IMR-90 (cell line): ENCODE data around the gene PSPC1. TPM values are rescaled to one million over a fixed set of nuclear protein-coding genes. Genes with fewer than 3 reads are reported as not detected.
A peak's percentile ranks its signal among the peaks of the same experiment; 100 is the strongest.

Source experiments
- ATAC-seq: fragments of 200-7000 bp; cut with Tn5 transposase; 2 replicates; pipeline ENCODE4 v1.9.1; 2020; ENCODE audit warnings: low read depth, mild to moderate bottlenecking, moderate library complexity
- BruUV-seq: library from RNA; stranded (reverse); fragments of 400-500 nt; replicated peaks from 2 replicates; lab custom pipeline; 2021; lab: Mats Ljungman, UMichigan
- CTCF ChIA-PET: fragments of 300-600 bp; formaldehyde crosslinking; extraction: SDS; loops from one replicate; lab custom pipeline; 2021; ENCODE audit warnings: antibody characterized with exemption; lab: Yijun Ruan, JAX
- POLR2A ChIA-PET: fragments of 300-600 bp; sonication (Branson Sonifier 250); formaldehyde crosslinking; loops from one replicate; lab custom pipeline; 2022; ENCODE audit warnings: antibody characterized with exemption; ENCODE audit not compliant: unreplicated experiment; lab: Charles Lee
- DNase-seq: peaks from one replicate; pipeline ENCODE4 v3.0.0; 2013
- H2AFZ ChIP-seq: replicated peaks from 2 replicates; pipeline ENCODE3; 2013; ENCODE audit warnings: low read length, mild to moderate bottlenecking; ENCODE audit not compliant: poor library complexity
- H2AK5ac ChIP-seq: 2 replicates; pipeline ENCODE4 v1.6.1; 2013; ENCODE audit warnings: low read depth, low read length, inconsistent platforms
- H2AK9ac ChIP-seq: replicated peaks from 2 replicates; pipeline ENCODE3; 2013; ENCODE audit warnings: mild to moderate bottlenecking, low read depth, low read length, moderate library complexity; ENCODE audit not compliant: poor library complexity
- H2BK120ac ChIP-seq: 2 replicates; pipeline ENCODE4 v1.6.1; 2013; ENCODE audit warnings: low read depth, low read length, inconsistent platforms
- H2BK15ac ChIP-seq: 3 replicates; pipeline ENCODE4 v1.6.1; 2013; ENCODE audit warnings: low read depth, low read length, inconsistent platforms
- H2BK20ac ChIP-seq: 2 replicates; pipeline ENCODE4 v1.6.1; 2013; ENCODE audit warnings: low read depth, mild to moderate bottlenecking, inconsistent platforms, low read length, moderate library complexity
- H2BK5ac ChIP-seq: 2 replicates; pipeline ENCODE4 v1.6.1; 2013; ENCODE audit warnings: mild to moderate bottlenecking, low read depth, low read length, inconsistent platforms; ENCODE audit not compliant: poor library complexity, severe bottlenecking
- H3K14ac ChIP-seq: replicated peaks from 2 replicates; pipeline ENCODE4 v1.6.1; 2013; ENCODE audit warnings: low read depth, low read length, inconsistent platforms
- H3K18ac ChIP-seq: 2 replicates; pipeline ENCODE4 v1.6.1; 2013; ENCODE audit warnings: low read depth, low read length, control low read depth
- H3K23ac ChIP-seq: 2 replicates; pipeline ENCODE4 v1.6.1; 2013; ENCODE audit warnings: low read depth, low read length, inconsistent platforms
- H3K27ac ChIP-seq: 2 replicates; pipeline ENCODE4 v1.5.1; 2013; ENCODE audit warnings: mild to moderate bottlenecking, control low read depth, low read length; ENCODE audit not compliant: insufficient read depth
- H3K27me3 ChIP-seq: 2 replicates; pipeline ENCODE4 v1.6.1; 2013; ENCODE audit warnings: low read length; ENCODE audit not compliant: control insufficient read depth, insufficient read depth
- H3K36me3 ChIP-seq: 2 replicates; pipeline ENCODE4 v1.6.1; 2013; ENCODE audit warnings: low read length, mixed read lengths; ENCODE audit not compliant: control insufficient read depth, insufficient read depth
- H3K4ac ChIP-seq: 2 replicates; pipeline ENCODE4 v1.6.1; 2013; ENCODE audit warnings: low read depth, low read length, inconsistent platforms
- H3K4me1 ChIP-seq: 2 replicates; pipeline ENCODE4 v1.6.1; 2013; ENCODE audit warnings: low read length, mixed read lengths; ENCODE audit not compliant: control insufficient read depth, insufficient read depth
- H3K4me2 ChIP-seq: 2 replicates; pipeline ENCODE4 v1.6.1; 2013; ENCODE audit warnings: low read depth, mild to moderate bottlenecking, control low read depth, low read length, moderate library complexity
- H3K4me3 ChIP-seq: 2 replicates; pipeline ENCODE4 v1.5.1; 2013; ENCODE audit warnings: low read depth, mild to moderate bottlenecking, control low read depth, low read length, moderate library complexity; ENCODE audit not compliant: insufficient read depth
- H3K56ac ChIP-seq: 2 replicates; pipeline ENCODE4 v1.6.1; 2013; ENCODE audit warnings: low read length, inconsistent platforms; ENCODE audit not compliant: insufficient read depth; ENCODE audit errors: extremely low read depth
- H3K79me1 ChIP-seq, 2 experiments: 2 replicates each; pipeline ENCODE4 v1.6.1; 2013; ENCODE audit warnings: low read length in 2 of 2, inconsistent platforms in 1 of 2, low read depth in 1 of 2
- H3K9ac ChIP-seq: 2 replicates; pipeline ENCODE4 v1.6.1; 2013; ENCODE audit warnings: low read depth, low read length, control low read depth
- H3K9me1 ChIP-seq: 2 replicates; pipeline ENCODE4 v1.6.1; 2013; ENCODE audit warnings: low read length, inconsistent platforms; ENCODE audit not compliant: insufficient read depth
- H3K9me3 ChIP-seq: 2 replicates; pipeline ENCODE4 v1.6.1; 2013; ENCODE audit warnings: low read length; ENCODE audit not compliant: control insufficient read depth, insufficient read depth
- H4K20me1 ChIP-seq: 2 replicates; pipeline ENCODE4 v1.6.1; 2013; ENCODE audit warnings: low read length, inconsistent platforms; ENCODE audit not compliant: insufficient read depth
- H4K5ac ChIP-seq: 2 replicates; pipeline ENCODE4 v1.6.1; 2013; ENCODE audit warnings: mild to moderate bottlenecking, low read depth, low read length, control low read depth
- H4K8ac ChIP-seq, 2 experiments: 2 replicates each; pipeline ENCODE4 v1.6.1; 2013; ENCODE audit warnings: low read depth in 2 of 2, low read length in 2 of 2, control low read depth in 1 of 2, inconsistent platforms in 1 of 2
- H4K91ac ChIP-seq: 2 replicates; pipeline ENCODE4 v1.6.1; 2013; ENCODE audit warnings: low read depth, low read length, inconsistent platforms; ENCODE audit not compliant: insufficient read depth
- FOS ChIP-seq: fragments of 150-350 bp; IDR thresholded peaks from 2 replicates; pipeline ENCODE4 v1.6.1; 2016; ENCODE audit warnings: low read depth, low read length
- MAFK ChIP-seq: IDR thresholded peaks from 2 replicates; pipeline ENCODE4 v1.6.1; 2012; ENCODE audit warnings: low read depth, low read length, improper control_type of control experiment
- MXI1 ChIP-seq: IDR thresholded peaks from 2 replicates; pipeline ENCODE4 v1.6.1; 2012; ENCODE audit warnings: low read depth, mild to moderate bottlenecking, low read length, moderate library complexity, borderline replicate concordance
- RAD21 ChIP-seq: IDR thresholded peaks from 2 replicates; pipeline ENCODE4 v1.6.1; 2012; ENCODE audit warnings: low read length, improper control_type of control experiment
- RCOR1 ChIP-seq: IDR thresholded peaks from 2 replicates; pipeline ENCODE4 v1.6.1; 2012; ENCODE audit warnings: mild to moderate bottlenecking, low read length, improper control_type of control experiment; ENCODE audit not compliant: insufficient replicate concordance
- SMC3 ChIP-seq: fragments of 150-350 bp; IDR thresholded peaks from 2 replicates; pipeline ENCODE4 v1.6.1; 2016; ENCODE audit warnings: low read depth, mild to moderate bottlenecking, antibody characterized with exemption, low read length, moderate library complexity
- WGBS, 2 experiments: methylation state at CpG; one replicate each; pipeline versions ENCODE4 v1.1.5 to v1.1.7; 2013; ENCODE audit warnings: missing lambda C conversion rate in 2 of 2; ENCODE audit not compliant: insufficient read length in 1 of 2; ENCODE audit errors: extremely low coverage in 2 of 2; 5-methylcytosine and 5-hydroxymethylcytosine counted together
- dilution Hi-C: fragments of 300-500 bp; cut with HindIII; formaldehyde crosslinking; loops from one replicate; pipeline ENCODE4 v1.14.3; 2018; ENCODE audit warnings: low sequenced_read_pairs; ENCODE audit not compliant: unreplicated experiment
- in situ Hi-C: fragments of 300-500 bp; cut with MboI; formaldehyde crosslinking; loops from 3 replicates; pipeline ENCODE4 v1.14.3; 2019; ENCODE audit warnings: low sequenced_read_pairs, inconsistent platforms, mixed read lengths
- intact Hi-C: fragments of 100-400 bp; cut with micrococcal nuclease; formaldehyde crosslinking; loops from 2 replicates; pipeline ENCODE4 v1.10.0; 2022
- polyA plus RNA-seq, 3 experiments: library from polyadenylated mRNA; depleted of rRNA; stranded (reverse); fragments of >200 nt; gene quantifications; 2 replicates each; pipeline ENCODE4 v1.2.3, GENCODE V29; 2012; ENCODE audit warnings: low replicate concordance in 1 of 3
- total RNA-seq: library from RNA; depleted of rRNA; stranded (reverse); fragments of >200 nt; gene quantifications from 2 replicates; pipeline ENCODE4 v1.2.3, GENCODE V29; 2012
- TF ChIP-seq, protein P1 (sequence below): fragments of 150-350 bp; IDR thresholded peaks from 2 replicates; pipeline ENCODE4 v1.6.1; 2016; ENCODE audit warnings: low read depth, mild to moderate bottlenecking, low read length, moderate library complexity, borderline replicate concordance
- TF ChIP-seq, protein P2 (sequence below): conservative IDR thresholded peaks from 2 replicates; pipeline ENCODE4 v1.5.1; 2012; ENCODE audit warnings: mild to moderate bottlenecking, low read depth, low read length, improper control_type of control experiment

Gene PSPC1
- total and polyA plus RNA-seq, 2 of the 4 experiments (the other 2 are of a cell fraction) = 38.3 to 39.8 TPM

DNA sequence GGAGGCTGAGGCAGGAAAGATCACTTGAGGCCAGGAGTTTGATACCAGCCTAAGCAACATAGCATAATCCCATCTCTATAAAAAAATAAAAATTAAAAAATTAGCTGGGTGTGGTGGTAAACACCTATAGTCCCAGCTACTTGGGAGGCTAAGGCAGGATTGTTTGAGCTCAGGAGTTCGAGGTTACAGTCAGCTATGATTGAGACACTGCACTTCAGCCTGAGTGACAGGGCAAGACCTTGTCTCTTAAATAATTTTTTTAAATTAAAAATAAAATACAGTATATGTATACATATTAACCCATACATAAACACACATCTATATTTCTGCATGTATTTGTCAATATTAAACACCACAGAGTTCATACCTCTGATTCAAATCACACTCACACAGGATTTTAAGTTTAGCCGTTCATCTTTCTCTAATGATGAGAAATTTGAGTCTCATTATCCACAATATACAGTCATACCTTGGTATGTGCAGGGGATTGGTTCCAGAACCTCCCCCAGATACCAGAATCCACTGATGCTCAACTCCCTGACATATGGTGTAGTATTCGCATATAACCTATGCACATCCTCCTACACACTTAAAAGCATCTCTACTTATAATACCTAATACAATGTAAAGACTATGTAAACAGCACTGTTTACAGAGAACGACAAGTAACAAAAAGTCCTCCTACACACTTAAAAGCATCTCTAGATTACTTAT lies 44.7 kb downstream of the PSPC1 start:
- peaks cover 20 to 47% of the 10 kb centered on the region in 2 experiments for H3K79me1 ChIP-seq
- no peaks in the 10 kb centered on the region for H3K27me3 ChIP-seq
- H4K5ac ChIP-seq = no peak overlapping the region
- H3K36me3 ChIP-seq = peaks cover 36% of the 10 kb centered on the region
- no peak overlapping the region for H2BK5ac ChIP-seq
- in situ Hi-C loops = no loop called here
- H3K27ac ChIP-seq = no peak overlapping the region
- H4K8ac ChIP-seq = no peak overlapping the region
- no peak overlapping the region for H3K18ac ChIP-seq
- H3K9me3 ChIP-seq = no peaks in the 10 kb centered on the region
- H3K9ac ChIP-seq = no peak overlapping the region
- H3K23ac ChIP-seq = no peak overlapping the region
- TF ChIP-seq RAD21 (no peak), SMC3 (no peak), RCOR1 (no peak), MAFK (no peak), MXI1 (no peak), FOS (no peak)
- TF ChIP-seq, protein P1, sequence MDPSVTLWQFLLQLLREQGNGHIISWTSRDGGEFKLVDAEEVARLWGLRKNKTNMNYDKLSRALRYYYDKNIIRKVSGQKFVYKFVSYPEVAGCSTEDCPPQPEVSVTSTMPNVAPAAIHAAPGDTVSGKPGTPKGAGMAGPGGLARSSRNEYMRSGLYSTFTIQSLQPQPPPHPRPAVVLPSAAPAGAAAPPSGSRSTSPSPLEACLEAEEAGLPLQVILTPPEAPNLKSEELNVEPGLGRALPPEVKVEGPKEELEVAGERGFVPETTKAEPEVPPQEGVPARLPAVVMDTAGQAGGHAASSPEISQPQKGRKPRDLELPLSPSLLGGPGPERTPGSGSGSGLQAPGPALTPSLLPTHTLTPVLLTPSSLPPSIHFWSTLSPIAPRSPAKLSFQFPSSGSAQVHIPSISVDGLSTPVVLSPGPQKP = no peak
- TF ChIP-seq, protein P2, sequence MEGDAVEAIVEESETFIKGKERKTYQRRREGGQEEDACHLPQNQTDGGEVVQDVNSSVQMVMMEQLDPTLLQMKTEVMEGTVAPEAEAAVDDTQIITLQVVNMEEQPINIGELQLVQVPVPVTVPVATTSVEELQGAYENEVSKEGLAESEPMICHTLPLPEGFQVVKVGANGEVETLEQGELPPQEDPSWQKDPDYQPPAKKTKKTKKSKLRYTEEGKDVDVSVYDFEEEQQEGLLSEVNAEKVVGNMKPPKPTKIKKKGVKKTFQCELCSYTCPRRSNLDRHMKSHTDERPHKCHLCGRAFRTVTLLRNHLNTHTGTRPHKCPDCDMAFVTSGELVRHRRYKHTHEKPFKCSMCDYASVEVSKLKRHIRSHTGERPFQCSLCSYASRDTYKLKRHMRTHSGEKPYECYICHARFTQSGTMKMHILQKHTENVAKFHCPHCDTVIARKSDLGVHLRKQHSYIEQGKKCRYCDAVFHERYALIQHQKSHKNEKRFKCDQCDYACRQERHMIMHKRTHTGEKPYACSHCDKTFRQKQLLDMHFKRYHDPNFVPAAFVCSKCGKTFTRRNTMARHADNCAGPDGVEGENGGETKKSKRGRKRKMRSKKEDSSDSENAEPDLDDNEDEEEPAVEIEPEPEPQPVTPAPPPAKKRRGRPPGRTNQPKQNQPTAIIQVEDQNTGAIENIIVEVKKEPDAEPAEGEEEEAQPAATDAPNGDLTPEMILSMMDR = no peak
- POLR2A ChIA-PET = no interaction called here
- H3K4ac ChIP-seq = no peak overlapping the region
- intact Hi-C loops = no loop called here
- H2BK15ac ChIP-seq = no peak overlapping the region
- dilution Hi-C loops = no loop called here
- no peak overlapping the region for H3K4me2 ChIP-seq
- H2BK120ac ChIP-seq = no peak overlapping the region
- H2AK9ac ChIP-seq = no peak overlapping the region
- BruUV-seq = no TSS peak
- ATAC-seq = peak; percentile 40; the same call in 1 of the 2 replicates
- H2BK20ac ChIP-seq = no peak overlapping the region
- H2AFZ ChIP-seq = no peak overlapping the region
- WGBS, 2 experiments = no CpG with 5 or more reads among the region's 4 CpGs
- no peak overlapping the region for H3K14ac ChIP-seq
- no peak overlapping the region for H4K91ac ChIP-seq
- no peak overlapping the region for H3K56ac ChIP-seq
- peak; percentile 58 for DNase-seq
- CTCF ChIA-PET = no interaction called here
- H3K4me1 ChIP-seq = no peaks in the 10 kb centered on the region
- no peak overlapping the region for H3K4me3 ChIP-seq
- H4K20me1 ChIP-seq = peaks cover 13% of the 10 kb centered on the region
- 0 out of 2 replicates have a peak, but pooled peaks cover 4% of the 10 kb centered on the region for H3K9me1 ChIP-seq
- H2AK5ac ChIP-seq = no peak overlapping the region
